HEK293T (cell line): ENCODE results near the gene NMD3.

Experiments
- ELF4 ChIP-seq: fragments of 450-650 bp; IDR thresholded peaks from 2 replicates; pipeline ENCODE4 v1.6.1; 2017; ENCODE audit warnings: antibody characterized with exemption
- FOXM1 ChIP-seq: fragments of 450-650 bp; IDR thresholded peaks from 2 replicates; pipeline ENCODE4 v1.6.1; 2017; ENCODE audit warnings: mild to moderate bottlenecking, borderline replicate concordance
- SP1 ChIP-seq: fragments of 450-650 bp; IDR thresholded peaks from 2 replicates; pipeline ENCODE4 v1.6.1; 2017

- TF ChIP-seq SP1 (no peak), ELF4 (no peak), FOXM1 (no peak)
These were observed 44.9 kb downstream of the NMD3 start for GRCh38 chr3:161265916-161266571.
